Testis (tissue), 3 donors: Measurements from ENCODE around the gene IRGQ. TPM values are rescaled to one million over a fixed set of nuclear protein-coding genes. Genes with fewer than 3 reads are reported as not detected.

Experiments
- DNase-seq: peaks from one replicate; pipeline ENCODE4 v3.0.0-alpha.2; 2019
- H3K27ac ChIP-seq, 2 donors: fragments of 200-600 bp; sonication (generic); one replicate each; pipeline ENCODE4 v1.5.1; 2019
- H3K27me3 ChIP-seq: fragments of 200-600 bp; sonication (generic); one replicate; pipeline ENCODE4 v1.5.1; 2019
- H3K36me3 ChIP-seq: fragments of 200-600 bp; sonication (generic); one replicate; pipeline ENCODE4 v1.5.1; 2017; ENCODE audit warnings: low read depth; ENCODE audit errors: missing control alignments
- H3K4me1 ChIP-seq: fragments of 200-600 bp; sonication (generic); one replicate; pipeline ENCODE4 v1.5.1; 2019
- H3K4me3 ChIP-seq, 2 donors: fragments of 200-600 bp; sonication (generic); one replicate each; pipeline ENCODE4 v1.5.1; 2017 to 2019
- H3K9me3 ChIP-seq: fragments of 200-600 bp; sonication (generic); one replicate; pipeline ENCODE4 v1.5.1; 2017
- POLR2A ChIP-seq: fragments of 450-650 bp; IDR thresholded peaks from one replicate; pipeline ENCODE4 v1.6.1; 2017; ENCODE audit warnings: antibody characterized with exemption, mild to moderate bottlenecking, moderate library complexity
- WGBS, 2 donors: methylation state at CpG; one replicate each; pipeline ENCODE4 v1.1.5; 2018; 5-methylcytosine and 5-hydroxymethylcytosine counted together
- intact Hi-C: fragments of 100-400 bp; cut with DNase I; formaldehyde crosslinking; loops from one replicate; pipeline ENCODE4 v1.15.1; 2023; ENCODE audit warnings: low total_unique reads
- polyA plus RNA-seq: library from polyadenylated mRNA; stranded (reverse); fragments of 350-450 nt; fragmentation: Illumina TruSeq; extraction: RNeasy Lipid Tissue Mini Kit (QIAGEN cat#74804); gene quantifications from one replicate; pipeline ENCODE4 v1.2.3, GENCODE V29; 2014; ENCODE audit warnings: low read depth, low replicate concordance; ENCODE audit not compliant: insufficient read depth
- total RNA-seq, 2 donors: library from RNA; depleted of rRNA; stranded (reverse); fragments of >200 nt; gene quantifications; one replicate each; pipeline ENCODE4 v1.2.3, GENCODE V29; 2016
- TF ChIP-seq, protein P1 (sequence below), 3 experiments: fragments of 450-650 bp in 2 of 3; fragments of 200-600 bp in 1 of 3; sonication (generic) in 1 of 3; IDR thresholded peaks; one replicate each; pipeline ENCODE4 v1.5.1; 2016 to 2019; ENCODE audit warnings: antibody characterized with exemption in 3 of 3, mild to moderate bottlenecking in 2 of 3, moderate library complexity in 1 of 3

Gene IRGQ
- total and polyA plus RNA-seq, 3 donors from 2014 or later: 6.0 to 29.0 (median 26.4) TPM

DNA sequence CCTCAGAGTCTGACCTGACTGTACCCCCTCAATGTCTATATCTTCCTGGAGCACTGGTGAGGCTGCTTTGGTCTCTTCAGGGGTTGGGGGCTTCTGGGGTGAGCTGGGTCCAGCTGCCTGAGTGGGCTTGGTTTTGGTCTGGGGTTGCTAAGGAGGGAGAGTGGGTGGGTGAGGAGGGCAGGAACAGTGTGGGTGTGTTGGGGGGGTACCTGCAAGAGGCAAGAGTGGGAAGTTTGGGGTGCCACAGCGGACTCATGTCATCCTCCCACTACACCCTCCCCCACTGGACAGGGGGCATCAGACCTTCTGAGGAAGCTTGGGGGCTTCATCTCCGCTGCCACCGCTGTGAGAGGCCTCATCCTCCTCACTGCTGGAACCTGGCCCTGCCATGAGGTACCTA is 49.4 kb downstream of the IRGQ start:
- Histone ChIP-seq H3K36me3 (no peaks in the 10 kb centered on the region), H3K27ac (no peak overlapping the region), H3K4me3 (no peak overlapping the region), H3K9me3 (no peaks in the 10 kb centered on the region), H3K27me3 (no peaks in the 10 kb centered on the region), H3K4me1 (no peaks in the 10 kb centered on the region)
- no peak for DNase-seq
- WGBS, 2 donors: 100% methylated on average over 1 to 3 of the region's 3 CpGs
- intact Hi-C loops: no loop called here
- TF ChIP-seq POLR2A: no peak
- TF ChIP-seq, protein P1, sequence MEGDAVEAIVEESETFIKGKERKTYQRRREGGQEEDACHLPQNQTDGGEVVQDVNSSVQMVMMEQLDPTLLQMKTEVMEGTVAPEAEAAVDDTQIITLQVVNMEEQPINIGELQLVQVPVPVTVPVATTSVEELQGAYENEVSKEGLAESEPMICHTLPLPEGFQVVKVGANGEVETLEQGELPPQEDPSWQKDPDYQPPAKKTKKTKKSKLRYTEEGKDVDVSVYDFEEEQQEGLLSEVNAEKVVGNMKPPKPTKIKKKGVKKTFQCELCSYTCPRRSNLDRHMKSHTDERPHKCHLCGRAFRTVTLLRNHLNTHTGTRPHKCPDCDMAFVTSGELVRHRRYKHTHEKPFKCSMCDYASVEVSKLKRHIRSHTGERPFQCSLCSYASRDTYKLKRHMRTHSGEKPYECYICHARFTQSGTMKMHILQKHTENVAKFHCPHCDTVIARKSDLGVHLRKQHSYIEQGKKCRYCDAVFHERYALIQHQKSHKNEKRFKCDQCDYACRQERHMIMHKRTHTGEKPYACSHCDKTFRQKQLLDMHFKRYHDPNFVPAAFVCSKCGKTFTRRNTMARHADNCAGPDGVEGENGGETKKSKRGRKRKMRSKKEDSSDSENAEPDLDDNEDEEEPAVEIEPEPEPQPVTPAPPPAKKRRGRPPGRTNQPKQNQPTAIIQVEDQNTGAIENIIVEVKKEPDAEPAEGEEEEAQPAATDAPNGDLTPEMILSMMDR (IDR thresholded peaks at IDR 0.05): no peak

DNA sequence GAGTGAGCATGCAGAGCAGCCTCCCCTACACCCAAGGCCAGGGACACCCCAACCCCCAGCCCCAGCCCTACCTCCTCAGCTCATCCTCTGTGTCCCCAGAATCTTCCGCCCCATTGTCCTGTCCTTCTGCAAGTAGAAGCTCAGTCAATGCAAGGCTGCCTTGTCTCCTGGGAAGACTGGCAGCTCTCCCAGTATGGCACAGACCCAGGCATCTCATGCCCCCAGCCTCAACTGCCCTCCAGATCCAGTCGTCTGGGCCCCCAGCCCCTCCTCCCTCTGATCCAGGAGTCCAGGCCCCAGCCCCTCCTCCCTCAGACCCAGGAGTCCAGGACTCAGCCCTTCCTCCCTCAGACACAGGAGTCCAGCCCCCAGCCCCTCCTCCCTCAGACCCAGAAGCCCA is 50.0 kb downstream of the IRGQ start:
- 72 to 75% methylated on average over 2 of the region's 2 CpGs for WGBS, 2 donors
- Histone ChIP-seq H3K27ac (no peak overlapping the region), H3K4me1 (no peaks in the 10 kb centered on the region), H3K36me3 (no peaks in the 10 kb centered on the region), H3K4me3 (no peak overlapping the region), H3K9me3 (no peaks in the 10 kb centered on the region), H3K27me3 (no peaks in the 10 kb centered on the region)
- DNase-seq: no peak
- intact Hi-C loops: no loop called here
- TF ChIP-seq POLR2A: no peak
- TF ChIP-seq, protein P1 (IDR thresholded peaks at IDR 0.05): no peak

DNA sequence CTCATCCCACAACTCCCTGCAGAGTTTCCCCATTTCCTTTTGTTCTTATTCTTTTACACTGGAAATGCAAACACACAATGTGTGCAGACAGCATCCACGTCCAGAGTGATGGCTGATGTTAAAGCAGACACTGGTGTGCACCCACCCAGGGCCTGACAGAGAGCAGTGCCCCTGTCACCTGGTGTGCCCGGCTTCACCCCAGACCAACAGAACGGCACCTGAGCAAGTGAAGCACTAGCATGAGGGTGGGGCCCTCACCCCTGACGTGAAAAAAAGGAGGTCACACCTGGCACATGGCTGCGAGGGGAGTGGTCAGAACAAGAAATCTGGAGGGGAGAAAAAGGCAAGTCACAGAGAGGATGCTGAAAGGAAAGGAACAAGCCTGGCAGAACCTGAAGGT is 50.7 kb downstream of the IRGQ start:
- DNase-seq: no peak
- intact Hi-C loops: no loop called here
- no peaks in the 10 kb centered on the region for H3K27me3 ChIP-seq
- H3K4me1 ChIP-seq: no peaks in the 10 kb centered on the region
- H3K4me3 ChIP-seq: no peak overlapping the region
- H3K36me3 ChIP-seq: no peaks in the 10 kb centered on the region
- H3K27ac ChIP-seq: no peak overlapping the region
- no peak for TF ChIP-seq POLR2A
- TF ChIP-seq, protein P1 (IDR thresholded peaks at IDR 0.05): no peak
- H3K9me3 ChIP-seq: no peaks in the 10 kb centered on the region
- WGBS, 2 donors: 88 to 94% methylated on average over 5 of the region's 5 CpGs

DNA sequence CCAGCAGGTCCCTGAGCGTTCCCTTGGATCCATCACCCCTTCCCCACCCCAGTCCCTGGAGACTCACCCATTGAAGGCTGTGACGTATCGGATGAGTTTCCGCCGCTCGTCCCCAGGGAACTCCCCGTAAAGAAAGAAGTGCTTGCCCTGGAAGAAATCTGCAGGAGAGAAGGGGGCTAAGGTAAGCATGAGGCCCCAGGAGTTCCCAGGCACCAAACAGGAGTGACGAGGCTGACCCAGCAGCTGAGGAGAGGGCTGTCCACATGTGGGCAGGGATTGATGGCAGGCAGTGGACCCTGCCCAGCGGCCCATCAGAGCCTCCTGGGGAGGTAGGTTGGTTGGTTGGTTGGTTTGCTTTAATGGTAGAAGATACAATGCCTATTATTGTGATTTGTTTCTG is 51.9 kb downstream of the IRGQ start:
- intact Hi-C loops: no loop called here
- H3K36me3 ChIP-seq: no peaks in the 10 kb centered on the region
- DNase-seq: no peak
- H3K27ac ChIP-seq: no peak overlapping the region
- no peaks in the 10 kb centered on the region for H3K9me3 ChIP-seq
- H3K27me3 ChIP-seq: no peaks in the 10 kb centered on the region
- no peaks in the 10 kb centered on the region for H3K4me1 ChIP-seq
- 94 to 95% methylated on average over 5 to 9 of the region's 9 CpGs for WGBS, 2 donors
- TF ChIP-seq POLR2A: no peak
- TF ChIP-seq, protein P1 (IDR thresholded peaks at IDR 0.05): no peak
- H3K4me3 ChIP-seq: no peak overlapping the region

DNA sequence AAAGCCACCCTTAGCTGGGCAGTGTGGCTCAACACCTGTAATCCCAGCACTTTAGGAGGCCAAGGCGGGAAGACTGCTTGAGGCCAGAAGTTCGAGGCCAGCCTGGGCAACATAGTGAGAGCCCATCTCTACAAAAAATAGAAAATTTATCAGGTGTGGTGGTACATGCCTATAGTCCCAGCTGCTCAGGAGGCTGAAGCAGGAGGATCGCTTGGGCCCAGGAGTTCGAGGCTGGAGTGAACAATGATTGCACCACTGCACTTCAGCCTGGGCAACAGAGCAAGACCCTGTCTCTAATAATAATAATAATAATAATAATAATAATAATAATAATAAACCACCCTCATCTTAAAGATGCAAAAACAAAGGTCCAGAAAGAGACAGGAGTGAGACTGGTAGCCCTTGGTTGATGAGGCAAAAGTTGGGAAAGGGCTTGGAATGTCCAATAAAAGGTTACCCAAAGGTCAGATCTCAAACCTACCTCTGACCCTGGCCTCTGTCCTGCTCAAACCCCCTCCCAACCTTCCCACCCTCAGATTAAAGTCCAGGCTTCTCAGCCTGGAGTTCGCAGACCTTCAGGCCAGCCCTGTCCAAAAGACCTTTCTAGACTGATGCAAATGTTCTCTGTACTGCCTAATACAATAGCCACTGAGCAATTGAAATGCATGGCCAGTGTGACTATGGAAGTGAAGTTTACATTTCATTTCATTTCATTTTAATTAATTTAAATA is 53.8 kb downstream of the IRGQ start:
- no peaks in the 10 kb centered on the region for H3K36me3 ChIP-seq
- H3K9me3 ChIP-seq: peaks cover 6% of the 10 kb centered on the region
- no peak for TF ChIP-seq POLR2A
- TF ChIP-seq, protein P1 (IDR thresholded peaks at IDR 0.05): no peak
- H3K27ac ChIP-seq: no peak overlapping the region
- H3K4me1 ChIP-seq: no peaks in the 10 kb centered on the region
- no peaks in the 10 kb centered on the region for H3K27me3 ChIP-seq
- WGBS, 2 donors: 94 to 100% methylated on average over 5 of the region's 5 CpGs
- no peak overlapping the region for H3K4me3 ChIP-seq
- no peak for DNase-seq
- intact Hi-C loops: no loop called here
